ENCODE results near the gene ADM5.

- TF ChIP-seq POLR2AphosphoS5 (IDR thresholded peaks at IDR 0.05) = no peak
- TF ChIP-seq, protein P1, sequence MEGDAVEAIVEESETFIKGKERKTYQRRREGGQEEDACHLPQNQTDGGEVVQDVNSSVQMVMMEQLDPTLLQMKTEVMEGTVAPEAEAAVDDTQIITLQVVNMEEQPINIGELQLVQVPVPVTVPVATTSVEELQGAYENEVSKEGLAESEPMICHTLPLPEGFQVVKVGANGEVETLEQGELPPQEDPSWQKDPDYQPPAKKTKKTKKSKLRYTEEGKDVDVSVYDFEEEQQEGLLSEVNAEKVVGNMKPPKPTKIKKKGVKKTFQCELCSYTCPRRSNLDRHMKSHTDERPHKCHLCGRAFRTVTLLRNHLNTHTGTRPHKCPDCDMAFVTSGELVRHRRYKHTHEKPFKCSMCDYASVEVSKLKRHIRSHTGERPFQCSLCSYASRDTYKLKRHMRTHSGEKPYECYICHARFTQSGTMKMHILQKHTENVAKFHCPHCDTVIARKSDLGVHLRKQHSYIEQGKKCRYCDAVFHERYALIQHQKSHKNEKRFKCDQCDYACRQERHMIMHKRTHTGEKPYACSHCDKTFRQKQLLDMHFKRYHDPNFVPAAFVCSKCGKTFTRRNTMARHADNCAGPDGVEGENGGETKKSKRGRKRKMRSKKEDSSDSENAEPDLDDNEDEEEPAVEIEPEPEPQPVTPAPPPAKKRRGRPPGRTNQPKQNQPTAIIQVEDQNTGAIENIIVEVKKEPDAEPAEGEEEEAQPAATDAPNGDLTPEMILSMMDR (IDR thresholded peaks at IDR 0.05) = no peak
- TF ChIP-seq POLR2A (IDR thresholded peaks at IDR 0.05) = no peak
These were observed 29.1 kb downstream of the ADM5 start for GRCh38 chr19:49718511-49718910.
